ENCODE measurements around the gene UNG.

- no peak for TF ChIP-seq POLR2A (IDR thresholded peaks at IDR 0.05)
- TF ChIP-seq, protein P1, sequence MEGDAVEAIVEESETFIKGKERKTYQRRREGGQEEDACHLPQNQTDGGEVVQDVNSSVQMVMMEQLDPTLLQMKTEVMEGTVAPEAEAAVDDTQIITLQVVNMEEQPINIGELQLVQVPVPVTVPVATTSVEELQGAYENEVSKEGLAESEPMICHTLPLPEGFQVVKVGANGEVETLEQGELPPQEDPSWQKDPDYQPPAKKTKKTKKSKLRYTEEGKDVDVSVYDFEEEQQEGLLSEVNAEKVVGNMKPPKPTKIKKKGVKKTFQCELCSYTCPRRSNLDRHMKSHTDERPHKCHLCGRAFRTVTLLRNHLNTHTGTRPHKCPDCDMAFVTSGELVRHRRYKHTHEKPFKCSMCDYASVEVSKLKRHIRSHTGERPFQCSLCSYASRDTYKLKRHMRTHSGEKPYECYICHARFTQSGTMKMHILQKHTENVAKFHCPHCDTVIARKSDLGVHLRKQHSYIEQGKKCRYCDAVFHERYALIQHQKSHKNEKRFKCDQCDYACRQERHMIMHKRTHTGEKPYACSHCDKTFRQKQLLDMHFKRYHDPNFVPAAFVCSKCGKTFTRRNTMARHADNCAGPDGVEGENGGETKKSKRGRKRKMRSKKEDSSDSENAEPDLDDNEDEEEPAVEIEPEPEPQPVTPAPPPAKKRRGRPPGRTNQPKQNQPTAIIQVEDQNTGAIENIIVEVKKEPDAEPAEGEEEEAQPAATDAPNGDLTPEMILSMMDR (IDR thresholded peaks at IDR 0.05) = peak; percentile 29 to 54 (median 38)
Measured at GRCh38 chr12:109134186-109134917, 37.0 kb downstream of the UNG start.

All from upper lobe of left lung (tissue), 4 donors.